NCI-H748 (cell line): ENCODE data around the gene ADAMTSL1.

Experiments
- DNase-seq: peaks from one replicate; lab custom pipeline; 2025; ENCODE audit not compliant: unreplicated experiment; lab: John Stamatoyannopoulos, UW

Gene ADAMTSL1

GRCh38 chr9:18496256-18497000, 22.5 kb downstream of the ADAMTSL1 start:
- no peak for DNase-seq

GRCh38 chr9:18499062-18499461, 25.1 kb downstream of the ADAMTSL1 start:
- no peak for DNase-seq

- DNase-seq, result no peak
Observed at GRCh38 chr9:18499980-18500379, 26.0 kb downstream of the ADAMTSL1 start.

GRCh38 chr9:18500451-18500850, 26.5 kb downstream of the ADAMTSL1 start:
- no peak for DNase-seq

GRCh38 chr9:18501949-18502348, 28.0 kb downstream of the ADAMTSL1 start:
- no peak for DNase-seq

- DNase-seq, result no peak
Observed at GRCh38 chr9:18502546-18502945, 28.6 kb downstream of the ADAMTSL1 start.

- no peak for DNase-seq
Observed at GRCh38 chr9:18504707-18505106, 30.8 kb downstream of the ADAMTSL1 start.

- DNase-seq, result no peak
Observed at GRCh38 chr9:18507151-18507550, 33.2 kb downstream of the ADAMTSL1 start.

- DNase-seq, result no peak
Observed at GRCh38 chr9:18516514-18516913, 42.6 kb downstream of the ADAMTSL1 start.

GRCh38 chr9:18516965-18517364, 43.0 kb downstream of the ADAMTSL1 start:
- DNase-seq, result no peak

GRCh38 chr9:18520416-18521047, 46.6 kb downstream of the ADAMTSL1 start:
- DNase-seq, result peak; percentile 24

GRCh38 chr9:18526685-18527084, 52.7 kb downstream of the ADAMTSL1 start:
- no peak for DNase-seq

- no peak for DNase-seq
Observed at GRCh38 chr9:18531136-18532065, 57.4 kb downstream of the ADAMTSL1 start.

GRCh38 chr9:18534611-18535010, 60.7 kb downstream of the ADAMTSL1 start:
- no peak for DNase-seq

GRCh38 chr9:18536554-18536953, 62.6 kb downstream of the ADAMTSL1 start:
- DNase-seq, result no peak

GRCh38 chr9:18539203-18539693, 65.3 kb downstream of the ADAMTSL1 start:
- DNase-seq, result no peak

GRCh38 chr9:18542837-18543405, 69.0 kb downstream of the ADAMTSL1 start:
- DNase-seq, result no peak

GRCh38 chr9:18543406-18544192, 69.6 kb downstream of the ADAMTSL1 start:
- DNase-seq, result no peak

- no peak for DNase-seq
Observed at GRCh38 chr9:18544456-18544855, 70.5 kb downstream of the ADAMTSL1 start.

GRCh38 chr9:18545636-18546360, 71.8 kb downstream of the ADAMTSL1 start:
- DNase-seq, result no peak
